DMS153 treated with DMSO at 0.1 percent for 48 hours (cell line): ENCODE results near the gene CWF19L2.
"Not testable (repeated sequence)": the region's sequence is repeated elsewhere in the genome, so short reads cannot be mapped to it uniquely, and the experiment has no call there.

Experiments used
- DNase-seq: peaks from one replicate; lab custom pipeline; 2025; ENCODE audit not compliant: unreplicated experiment; lab: John Stamatoyannopoulos, UW

Gene CWF19L2

DNA sequence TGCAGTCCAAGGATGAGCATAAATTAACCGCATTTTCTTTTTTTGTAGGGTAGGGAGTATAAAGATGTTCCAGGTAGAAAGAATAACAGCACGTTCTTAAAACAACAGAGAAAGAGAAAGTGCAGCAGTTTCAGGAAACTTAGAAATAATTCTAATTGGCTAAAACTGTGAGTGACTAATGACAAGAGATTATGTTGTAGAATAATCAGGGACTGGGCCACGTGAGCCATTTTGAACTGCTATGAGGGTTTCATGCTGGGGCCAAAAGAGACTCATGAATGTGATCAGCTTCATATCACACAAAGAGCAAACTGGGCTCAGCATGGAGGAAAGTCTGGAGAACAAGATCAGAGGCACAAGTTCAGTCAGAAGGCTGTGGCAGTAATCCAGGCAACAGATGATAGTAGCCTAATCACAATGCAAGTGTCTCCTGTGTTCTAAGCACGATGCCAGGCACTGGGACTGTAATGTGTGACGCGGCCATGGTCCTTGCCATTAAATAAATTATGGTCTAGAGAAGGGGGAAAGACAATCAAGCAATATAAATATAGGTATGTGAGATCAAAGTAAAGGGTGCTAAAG lies 17.9 kb downstream of the CWF19L2 start:
- DNase-seq, result no peak

DNA sequence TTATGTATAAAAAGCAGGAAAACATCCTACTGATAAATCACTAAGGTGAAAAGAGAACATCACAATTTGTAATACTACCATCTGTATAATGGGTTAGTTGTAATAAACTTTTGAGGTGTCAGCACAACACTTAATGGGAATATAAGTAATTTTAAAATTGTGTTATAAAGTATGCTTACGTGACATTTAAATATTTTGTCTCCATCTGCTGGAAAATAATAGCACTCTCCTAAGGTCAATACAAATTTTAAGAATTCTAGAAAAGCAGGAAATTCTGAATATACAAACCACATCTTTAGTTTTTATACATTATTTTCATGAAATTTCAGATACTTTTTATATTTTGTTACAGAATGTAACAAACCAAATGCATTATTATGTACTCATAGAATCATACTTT lies 19.5 kb downstream of the CWF19L2 start:
- no peak for DNase-seq

DNA sequence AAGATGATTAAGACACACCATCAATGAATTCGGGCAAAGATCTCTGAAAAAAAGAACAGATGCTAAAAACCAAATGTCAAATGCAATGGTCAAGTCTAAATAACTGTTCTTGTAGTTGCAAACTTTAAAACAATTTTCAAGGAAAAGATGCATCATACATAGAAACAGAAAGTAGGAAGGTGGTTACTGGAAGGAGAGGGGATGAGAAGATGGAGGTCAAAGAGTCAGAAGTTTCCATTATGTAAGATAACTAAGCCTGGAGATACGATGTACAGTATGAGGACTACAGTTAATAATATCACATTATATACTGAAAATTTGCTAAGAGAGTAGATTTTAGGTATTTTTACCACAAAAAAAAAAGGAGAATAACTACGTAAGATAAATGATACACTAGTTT lies 27.1 kb downstream of the CWF19L2 start:
- no peak for DNase-seq

DNA sequence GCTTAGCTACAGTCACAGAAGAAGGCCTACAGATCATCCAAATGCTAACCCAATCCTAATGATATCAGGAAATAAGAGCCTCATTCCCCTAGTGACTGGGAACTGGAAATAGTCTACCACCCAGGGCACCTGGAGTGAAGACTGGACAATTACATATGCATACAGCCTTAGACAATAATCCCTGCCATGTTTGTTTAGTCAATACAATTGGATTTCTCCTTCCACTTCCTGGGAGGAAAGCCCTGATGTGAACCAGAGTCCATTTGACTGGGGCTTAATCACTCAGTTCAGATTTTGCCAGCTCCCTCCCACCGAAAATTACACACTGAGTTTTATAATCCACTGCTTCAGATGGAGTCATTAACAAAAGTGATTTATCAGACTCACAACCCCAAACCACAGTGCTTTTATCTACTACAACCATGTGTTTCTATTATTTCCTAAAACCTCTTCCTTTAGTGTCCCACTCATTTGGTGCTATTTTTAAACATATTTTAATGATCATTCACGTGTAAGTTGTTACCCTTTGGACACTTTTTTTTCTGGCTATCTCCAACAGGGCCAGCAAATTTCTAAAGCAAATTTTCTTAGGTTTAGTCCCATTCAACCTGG lies 29.9 kb downstream of the CWF19L2 start:
- DNase-seq, result no peak

DNA sequence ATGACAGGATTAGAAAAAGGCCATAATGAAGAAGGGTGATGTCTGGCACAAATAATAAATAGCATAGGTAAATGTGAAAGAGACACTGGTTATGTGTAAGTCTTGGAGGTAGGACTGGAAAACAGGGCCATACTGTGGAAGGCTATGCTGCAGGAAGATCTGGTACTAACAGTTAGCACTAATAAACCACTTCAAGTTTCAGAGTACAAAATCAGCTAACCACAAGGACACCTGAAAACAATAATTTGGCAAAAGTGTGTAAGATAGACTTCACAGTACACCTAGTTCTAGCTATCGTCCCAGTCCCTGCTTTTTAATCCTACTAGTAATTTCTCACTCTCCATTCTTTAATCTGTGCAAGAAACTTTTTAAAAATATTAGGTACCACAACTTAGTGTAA lies 44.3 kb downstream of the CWF19L2 start:
- no peak for DNase-seq

DNA sequence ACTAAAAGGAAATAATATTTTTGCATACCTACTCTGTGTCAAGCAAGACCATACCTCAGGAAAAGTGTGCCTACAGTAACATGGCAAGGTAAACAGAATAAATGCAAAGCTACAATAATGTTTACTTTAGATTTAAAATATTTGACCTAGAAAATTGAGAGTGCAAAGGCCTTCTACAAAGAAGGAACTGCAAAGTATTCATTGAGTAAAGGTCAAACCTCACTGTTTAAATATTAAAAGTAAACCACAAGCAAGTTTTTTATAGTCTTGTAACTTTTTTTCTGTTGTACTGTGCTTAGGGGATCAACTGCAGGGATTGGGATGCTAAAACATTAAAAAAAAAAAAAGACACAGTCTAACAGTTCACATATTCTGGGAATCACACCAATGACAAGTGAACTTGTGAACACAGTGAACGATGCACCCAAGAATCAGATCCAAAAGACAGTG lies 48.8 kb downstream of the CWF19L2 start:
- no peak for DNase-seq

DNA sequence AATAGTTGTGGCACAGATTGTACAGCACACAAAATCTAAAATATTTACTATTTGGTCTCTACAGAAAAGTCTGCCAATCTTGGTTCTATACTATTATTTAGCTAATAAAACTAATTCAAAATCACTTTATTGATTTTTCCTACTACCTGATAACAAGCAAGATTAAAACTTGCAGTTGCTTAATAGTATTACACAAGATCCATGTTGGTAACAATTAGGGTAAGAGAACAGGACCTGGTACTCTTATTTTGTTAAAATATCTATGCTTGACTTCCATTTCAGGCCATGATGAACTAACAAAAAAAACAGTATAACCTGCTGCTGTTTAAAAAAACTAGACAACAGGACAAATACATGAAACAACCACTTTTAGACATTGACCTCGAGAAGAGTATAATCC lies 52.4 kb downstream of the CWF19L2 start:
- DNase-seq, result no peak

DNA sequence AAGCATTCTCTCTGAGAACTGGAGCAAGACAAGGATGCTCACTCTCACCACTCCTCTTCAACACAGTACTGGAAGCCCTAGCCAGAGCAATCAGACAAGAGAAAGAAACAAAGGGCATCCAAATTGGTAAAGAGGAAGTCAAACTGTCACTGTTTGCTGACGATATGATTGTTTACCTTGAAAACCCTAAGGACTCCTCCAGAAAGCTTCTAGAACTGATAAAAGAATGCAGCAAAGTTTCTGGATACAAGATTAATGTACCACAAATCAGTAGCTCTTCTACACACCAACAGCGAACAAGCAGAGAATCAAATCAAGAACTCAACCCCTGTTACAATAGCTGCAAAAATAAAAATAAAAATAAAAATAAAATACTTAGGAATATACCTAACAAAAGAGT lies 56.5 kb downstream of the CWF19L2 start:
- DNase-seq, result not testable (repeated sequence)

DNA sequence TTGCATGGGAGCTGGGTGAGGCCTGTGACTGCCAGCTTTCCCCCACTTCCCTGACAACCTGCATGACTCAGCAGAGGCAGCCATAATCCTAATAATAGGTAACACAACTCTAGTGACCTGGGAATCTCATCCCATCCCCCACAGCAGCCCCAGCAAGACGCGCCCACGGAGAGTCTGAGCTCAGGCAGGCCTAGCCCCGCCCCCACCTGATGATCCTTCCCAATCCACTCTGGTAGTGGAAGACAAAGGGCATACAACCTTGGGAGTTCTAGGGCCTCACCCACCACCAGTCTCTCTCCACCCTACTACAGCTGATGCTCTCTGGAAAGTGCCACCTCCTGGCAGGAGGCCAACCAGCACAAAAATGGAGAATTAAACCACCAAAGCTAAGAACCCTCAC lies 60.3 kb downstream of the CWF19L2 start:
- DNase-seq, result no peak

DNA sequence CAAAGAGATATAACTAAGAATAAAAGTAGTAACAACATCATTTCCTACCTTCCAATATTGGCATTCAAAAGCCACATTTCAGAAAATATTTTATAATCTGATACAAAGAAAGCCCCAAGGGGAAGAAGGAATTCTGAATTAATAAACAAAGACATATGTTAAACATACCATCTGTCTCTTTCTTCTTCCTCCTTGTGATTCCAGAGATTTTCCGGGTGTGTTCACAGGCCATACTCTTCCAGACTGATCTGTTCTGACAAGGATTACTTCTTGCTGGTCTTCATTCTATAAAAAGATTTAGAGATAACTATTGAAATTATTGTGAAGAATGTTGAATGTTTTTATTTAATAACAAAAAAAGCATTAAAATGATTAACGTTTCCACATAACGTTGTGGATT lies 65.0 kb downstream of the CWF19L2 start:
- DNase-seq, result no peak

DNA sequence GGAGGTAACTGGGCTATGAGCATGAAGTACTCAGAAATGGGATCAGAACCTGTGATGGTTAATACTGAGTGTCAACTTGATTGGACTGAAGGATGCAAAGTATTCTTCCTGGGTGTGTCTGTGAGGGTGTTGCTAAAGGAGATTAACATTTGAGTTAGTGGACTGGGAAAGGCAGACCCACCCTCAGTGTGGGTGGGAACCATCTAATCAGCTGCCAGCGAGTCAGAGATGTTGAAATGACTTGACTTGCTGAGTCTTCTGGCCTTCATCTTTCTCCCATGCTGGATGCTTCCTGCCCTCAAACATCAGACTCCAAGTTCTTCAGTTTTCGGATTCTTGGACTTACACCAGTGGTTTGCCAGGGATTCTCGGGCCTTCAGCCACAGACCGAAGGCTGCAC lies 66.9 kb downstream of the CWF19L2 start:
- not testable (repeated sequence) for DNase-seq

DNA sequence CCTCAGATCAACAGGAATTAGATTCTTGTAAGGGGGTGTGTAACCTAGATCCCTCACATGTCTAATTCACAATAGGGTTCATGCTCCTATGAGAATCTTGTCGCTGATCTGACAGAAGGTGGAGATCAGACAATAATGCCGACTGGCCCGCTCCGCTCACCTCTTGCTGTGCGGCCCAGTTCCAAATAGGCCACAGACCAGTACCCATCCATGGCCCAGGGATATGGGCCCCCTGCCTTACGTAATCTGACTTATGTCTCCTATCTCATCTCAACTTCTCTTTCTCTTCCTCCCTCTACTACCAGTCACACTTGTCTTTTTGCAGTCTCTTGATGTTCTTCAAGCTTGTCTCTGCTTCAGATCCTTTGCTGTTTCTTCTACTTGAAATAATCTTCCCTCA lies 70.0 kb downstream of the CWF19L2 start:
- DNase-seq, result no peak

DNA sequence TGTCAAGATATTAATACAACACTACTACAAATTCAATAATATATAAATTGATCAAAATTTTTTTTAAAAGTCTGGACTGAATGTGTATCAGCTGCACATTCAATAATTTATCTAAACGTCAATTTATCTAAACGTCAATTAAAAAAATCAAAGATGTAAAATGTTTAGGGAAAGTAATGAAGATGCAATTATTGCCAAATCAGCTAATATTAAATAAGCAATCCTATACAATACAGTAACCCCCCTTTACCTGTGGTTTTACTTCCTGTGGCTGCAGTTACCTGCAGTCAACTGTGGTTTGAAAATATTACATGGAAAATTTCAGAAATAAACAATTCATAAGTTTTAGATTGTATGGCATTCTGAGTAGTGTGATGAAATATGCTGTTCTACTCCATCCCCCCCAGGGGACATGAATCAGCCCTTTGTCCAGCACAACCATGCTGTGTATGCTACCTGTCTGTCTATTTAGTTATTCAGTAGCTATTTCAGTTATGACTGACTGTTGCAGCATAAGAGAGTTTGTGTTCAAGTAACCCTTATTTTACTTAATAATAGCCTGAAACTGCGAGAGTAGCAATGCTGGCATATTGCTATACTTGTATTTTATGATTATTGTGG lies 72.2 kb downstream of the CWF19L2 start:
- DNase-seq, result no peak

DNA sequence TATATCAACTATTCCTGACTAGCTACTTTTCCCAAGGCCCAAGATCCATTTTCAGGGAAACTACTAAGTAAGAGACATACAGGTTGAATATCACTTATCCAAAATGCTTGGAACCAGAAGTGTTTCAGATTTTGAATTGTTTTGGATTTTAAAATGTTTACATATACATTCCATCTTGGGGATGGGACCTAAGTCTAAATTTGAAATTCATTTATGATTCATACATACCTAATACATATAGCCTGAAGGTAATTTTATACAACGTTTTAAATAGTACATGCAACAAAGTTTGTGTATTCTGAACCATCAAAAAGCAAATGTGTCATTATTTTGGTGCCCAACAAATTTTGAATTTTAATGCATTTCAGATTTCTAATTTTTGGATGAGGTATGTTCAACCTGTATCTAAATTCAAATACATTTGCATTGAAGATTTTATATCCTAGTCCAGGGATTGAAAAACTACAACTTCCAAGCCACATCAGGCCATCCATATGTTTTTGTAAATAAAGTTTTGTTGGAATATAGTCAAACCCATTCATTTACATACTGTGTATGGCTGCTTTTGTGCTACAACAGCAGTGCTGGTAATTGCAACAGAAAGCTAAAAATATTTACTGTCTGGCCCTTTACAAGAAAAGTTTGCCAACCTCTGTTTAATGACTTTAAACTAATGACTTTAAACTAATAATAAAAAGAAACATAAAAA lies 73.3 kb downstream of the CWF19L2 start:
- DNase-seq, result no peak

DNA sequence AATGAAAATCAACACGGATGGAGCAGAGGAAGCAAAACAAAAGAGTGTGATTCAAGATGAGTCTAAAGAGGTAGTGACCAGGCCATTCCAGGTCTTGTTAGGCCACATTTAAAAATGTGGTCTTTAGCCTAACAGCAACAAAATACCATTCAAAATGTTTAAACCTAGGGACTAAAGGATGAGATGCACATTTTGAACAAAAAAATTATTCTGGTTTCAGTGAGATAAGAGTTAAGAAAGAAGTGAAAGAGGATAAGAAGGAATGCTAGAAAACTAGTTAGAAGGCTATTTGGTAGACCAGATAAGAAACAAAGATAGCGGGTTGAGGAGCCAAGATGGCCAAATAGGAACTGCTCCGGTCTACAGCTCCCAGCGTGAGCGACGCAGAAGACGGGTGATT lies 85.2 kb downstream of the CWF19L2 start:
- DNase-seq, result no peak

DNA sequence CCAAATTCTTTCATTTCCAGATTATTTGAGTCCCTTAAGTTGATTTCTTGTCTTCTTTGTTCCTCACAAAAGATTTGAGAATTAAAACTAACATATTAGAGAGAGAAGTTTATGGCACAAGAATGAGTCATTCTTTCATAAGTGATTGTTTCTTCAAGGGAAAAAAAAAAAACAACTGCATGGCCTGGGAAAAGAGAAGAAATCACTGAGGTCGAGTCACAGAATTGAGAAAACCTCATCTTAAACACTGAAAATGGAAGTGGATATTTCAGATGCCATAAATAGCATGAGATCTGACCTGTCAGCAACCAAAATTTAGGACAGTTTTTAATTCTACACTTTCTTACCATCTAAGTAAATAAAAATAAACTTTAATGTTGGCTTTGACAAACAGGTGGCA lies 87.2 kb downstream of the CWF19L2 start:
- DNase-seq, result no peak

DNA sequence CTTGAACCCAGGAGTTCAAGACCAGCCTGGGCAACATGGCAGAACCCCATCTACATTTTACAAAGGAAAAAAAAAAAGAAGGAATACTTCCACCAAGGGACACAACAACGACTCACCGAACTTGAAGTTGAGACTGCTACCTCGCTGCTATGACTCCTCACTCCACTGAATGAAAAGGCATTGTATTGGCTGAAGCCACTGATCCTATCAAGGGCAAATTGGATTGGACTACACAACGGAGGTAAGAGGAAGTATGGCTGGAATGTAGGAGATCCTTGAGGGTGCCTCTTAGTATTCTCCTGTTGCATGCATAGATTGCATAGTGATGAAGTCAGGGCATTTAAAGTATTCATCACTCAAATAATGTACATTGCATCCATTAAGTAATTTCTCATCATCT lies 97.9 kb downstream of the CWF19L2 start:
- DNase-seq, result no peak

DNA sequence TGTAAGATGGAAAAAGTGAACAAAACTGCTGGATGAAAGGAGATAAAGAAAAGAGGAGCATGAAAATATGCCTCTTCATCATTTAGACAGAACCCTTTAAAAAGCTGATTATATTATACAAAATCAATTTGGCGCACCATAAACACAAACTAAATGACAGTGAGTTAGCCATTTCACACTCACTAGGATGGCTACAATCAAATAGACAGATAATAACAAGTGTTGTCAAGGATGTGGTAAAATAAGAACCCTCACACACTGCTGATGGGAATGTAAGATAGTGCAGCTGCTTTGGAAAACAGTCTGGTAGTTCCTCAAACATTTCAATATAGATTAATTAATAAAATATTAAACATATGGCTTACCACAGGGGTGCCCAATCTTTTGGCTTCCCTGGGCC lies 99.7 kb downstream of the CWF19L2 start:
- DNase-seq, result no peak

DNA sequence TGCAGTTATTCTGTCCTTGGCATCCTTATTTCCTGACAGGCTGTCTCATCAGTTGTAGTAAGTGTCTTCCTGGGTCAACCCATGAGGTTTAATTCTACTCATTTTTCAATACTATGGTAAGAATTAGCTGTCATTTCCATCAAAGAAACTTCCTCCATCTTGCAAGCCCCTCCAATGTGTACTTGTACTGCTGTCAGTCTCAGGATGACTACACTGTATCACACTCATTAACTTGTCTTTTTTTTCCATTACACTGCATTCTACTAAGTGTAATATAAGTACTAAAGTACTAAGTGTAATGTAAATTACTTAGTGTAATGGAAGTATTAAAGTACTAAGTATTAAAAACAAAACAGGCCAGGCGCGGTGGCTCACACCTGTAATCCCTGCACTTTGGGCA lies 102.8 kb downstream of the CWF19L2 start:
- no peak for DNase-seq

DNA sequence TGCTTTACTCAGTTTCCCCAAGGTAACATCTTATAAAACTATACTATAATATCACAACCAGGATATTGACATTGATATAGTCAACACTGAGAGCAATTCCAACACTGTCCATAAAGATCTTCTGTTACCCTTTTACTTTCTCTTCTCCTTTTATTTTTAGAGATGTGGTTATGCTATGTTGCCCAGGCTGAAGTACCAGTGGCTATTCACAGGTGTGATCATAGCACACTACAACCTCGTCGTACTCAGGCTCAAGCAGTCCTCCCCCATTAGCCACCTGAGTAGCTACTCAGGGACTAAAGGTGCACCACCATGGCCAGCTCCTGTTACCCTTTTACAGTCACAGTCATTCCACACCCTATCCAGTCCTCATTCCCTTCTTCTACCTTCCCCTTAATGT lies 119.7 kb downstream of the CWF19L2 start:
- DNase-seq, result no peak

DNA sequence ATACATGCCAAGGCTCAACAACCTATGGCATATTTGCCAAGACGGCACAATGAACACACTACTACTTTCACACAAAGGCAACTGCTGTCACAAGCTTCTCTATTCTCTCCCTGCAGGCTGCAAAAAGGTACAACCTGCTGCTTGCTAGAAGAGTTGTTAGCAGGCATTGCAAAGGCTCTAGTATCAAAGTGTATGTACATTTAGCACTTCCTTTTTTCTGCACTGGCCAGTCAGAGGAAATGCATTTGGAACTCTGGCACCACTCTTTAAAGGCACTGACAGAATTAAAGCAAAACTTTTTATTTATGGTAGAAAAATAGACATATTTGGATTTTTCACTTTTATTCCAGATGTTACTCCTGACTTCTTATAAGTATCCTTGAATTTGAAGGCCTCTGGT lies 125.9 kb downstream of the CWF19L2 start:
- DNase-seq, result no peak

DNA sequence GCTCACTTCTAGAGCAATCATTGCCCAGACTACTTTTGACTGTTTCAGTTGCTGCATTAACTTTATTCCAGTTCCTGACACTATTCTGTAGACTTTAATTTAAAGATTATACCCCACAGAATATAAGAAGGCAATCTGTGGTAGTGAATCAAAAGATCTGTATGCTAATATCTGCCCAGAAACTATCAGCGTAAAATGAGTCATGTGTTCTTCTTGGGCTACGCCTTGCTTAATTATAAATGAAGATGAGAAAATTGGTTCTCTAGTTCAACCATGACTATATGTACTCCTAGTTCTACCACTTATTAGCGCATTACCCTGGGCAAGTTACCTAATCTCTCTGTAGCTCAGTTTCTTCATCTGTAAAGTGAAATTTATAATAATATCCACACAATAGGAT lies 128.5 kb downstream of the CWF19L2 start:
- no peak for DNase-seq
